Activated CD4-positive, alpha-beta T cell treated with anti-CD3 and anti-CD28 coated beads, Interleukin-2, Interleukin-6, amounts not matched to agents 100 ng/mL and 50 ng/mL, durations not matched to agents 16 hours and 8 hours (primary cell): ENCODE measurements around the gene COG5.
"Not testable (repeated sequence)": the region's sequence is repeated elsewhere in the genome, so short reads cannot be mapped to it uniquely, and the experiment has no call there.

Experiments
- DNase-seq: peaks from one replicate; pipeline ENCODE4 v3.0.0-alpha.2; 2020

COG5 gene

DNA sequence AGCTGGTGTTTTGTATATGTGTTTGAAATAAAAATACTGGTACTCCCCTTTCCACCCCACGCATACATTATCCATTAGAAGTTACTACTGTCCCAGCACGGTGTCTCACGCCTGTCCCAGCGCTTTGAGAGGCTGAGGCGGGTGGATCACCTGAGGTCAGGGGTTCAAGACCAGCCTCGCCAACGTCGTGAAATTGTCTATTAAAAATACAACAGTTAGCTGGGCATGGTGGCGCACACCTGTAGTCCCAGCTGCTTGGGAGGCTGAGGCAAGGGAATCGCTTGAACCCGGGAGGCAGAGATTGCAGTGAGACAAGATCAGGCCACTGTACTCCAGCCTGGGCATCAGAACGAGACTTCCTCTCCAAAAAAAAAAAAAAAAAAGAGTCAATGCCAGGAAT, 392.2 kb downstream of the COG5 start:
- no peak for DNase-seq

DNA sequence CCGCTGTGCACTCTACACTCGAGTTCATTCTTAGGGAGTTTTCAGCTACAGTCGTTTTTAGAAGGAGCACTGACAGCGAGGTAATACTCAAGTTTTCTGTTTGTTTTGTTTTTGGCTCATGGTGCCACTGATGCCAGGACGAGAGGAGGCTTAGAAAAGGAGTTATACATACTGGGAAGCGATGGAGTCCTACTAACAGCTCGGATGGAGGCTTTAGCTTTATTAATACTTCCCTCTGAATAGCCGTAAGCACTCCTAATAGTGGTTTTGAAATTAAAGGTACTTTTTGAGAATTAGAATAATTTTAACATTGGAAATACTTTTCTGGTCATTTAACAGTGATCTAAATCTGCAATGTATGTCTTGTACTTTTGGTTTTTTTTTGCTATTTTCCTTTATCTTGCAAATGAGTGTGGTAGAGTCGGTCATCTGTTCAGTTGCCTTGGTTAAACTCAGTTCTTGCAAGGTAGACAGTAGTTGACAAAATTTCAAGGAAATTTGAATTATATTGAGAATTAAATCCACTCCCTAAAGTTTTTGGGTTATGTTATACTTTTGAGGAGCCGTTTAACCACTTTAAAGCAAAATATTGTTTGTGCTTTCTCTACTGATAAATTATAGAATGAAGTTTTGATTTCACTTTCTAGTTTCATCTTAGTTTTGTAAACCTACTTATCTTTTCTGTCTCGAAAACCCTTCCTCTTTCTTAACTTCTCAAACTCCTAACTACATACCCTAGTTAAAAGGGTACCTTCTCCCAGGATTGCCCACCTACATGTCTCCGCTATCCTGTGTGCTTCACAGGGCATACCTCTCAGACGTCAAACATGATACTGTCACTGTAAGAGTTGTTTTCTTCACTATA, 393.4 kb downstream of the COG5 start:
- no peak for DNase-seq

DNA sequence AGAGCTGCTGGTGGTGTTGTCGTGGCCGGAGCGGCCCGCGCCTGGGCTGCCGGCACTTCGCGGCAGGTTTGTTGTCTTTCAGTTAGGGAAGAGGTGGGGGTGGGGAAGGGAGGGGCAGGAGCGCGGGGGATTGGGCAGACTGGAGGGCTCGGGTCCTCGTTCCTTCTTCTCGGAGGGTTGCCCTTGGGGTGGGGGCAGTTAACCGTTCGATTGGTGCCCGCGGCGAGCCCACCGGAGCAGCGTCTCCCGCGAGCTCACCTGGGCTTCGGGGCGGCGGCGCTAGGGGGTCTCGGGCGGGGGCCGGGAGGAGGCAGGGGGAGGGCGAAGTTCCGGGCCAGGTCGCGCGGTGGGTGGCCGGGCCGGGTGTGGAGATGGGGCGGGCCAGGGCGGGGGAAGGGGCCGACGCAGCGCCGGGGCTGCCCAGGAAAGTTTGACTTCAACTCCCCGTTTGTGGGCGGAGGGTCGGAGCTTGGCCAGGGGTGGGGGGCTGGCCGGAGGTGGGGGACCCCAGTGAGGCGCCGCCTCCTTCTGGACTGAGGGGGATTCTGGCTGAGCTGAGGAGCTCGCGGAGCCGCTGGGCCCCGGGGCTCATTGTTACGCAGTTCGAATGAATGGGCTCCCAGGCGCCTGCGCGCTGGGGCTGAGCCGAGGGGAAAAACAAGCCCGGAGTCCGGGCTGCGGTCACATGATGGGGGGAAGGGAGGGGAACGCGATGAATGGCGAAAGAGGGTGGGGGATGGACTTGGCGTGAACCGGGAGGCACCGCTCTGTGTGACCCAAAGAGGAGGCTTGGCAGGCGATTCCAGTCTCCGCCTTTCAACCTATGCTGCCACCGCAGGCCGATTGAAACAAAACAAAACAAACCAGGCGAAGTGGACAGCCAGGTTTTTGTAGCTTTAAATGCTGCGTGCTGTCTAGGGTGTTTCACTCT, 394.3 kb downstream of the COG5 start:
- DNase-seq, result peak; percentile 95

DNA sequence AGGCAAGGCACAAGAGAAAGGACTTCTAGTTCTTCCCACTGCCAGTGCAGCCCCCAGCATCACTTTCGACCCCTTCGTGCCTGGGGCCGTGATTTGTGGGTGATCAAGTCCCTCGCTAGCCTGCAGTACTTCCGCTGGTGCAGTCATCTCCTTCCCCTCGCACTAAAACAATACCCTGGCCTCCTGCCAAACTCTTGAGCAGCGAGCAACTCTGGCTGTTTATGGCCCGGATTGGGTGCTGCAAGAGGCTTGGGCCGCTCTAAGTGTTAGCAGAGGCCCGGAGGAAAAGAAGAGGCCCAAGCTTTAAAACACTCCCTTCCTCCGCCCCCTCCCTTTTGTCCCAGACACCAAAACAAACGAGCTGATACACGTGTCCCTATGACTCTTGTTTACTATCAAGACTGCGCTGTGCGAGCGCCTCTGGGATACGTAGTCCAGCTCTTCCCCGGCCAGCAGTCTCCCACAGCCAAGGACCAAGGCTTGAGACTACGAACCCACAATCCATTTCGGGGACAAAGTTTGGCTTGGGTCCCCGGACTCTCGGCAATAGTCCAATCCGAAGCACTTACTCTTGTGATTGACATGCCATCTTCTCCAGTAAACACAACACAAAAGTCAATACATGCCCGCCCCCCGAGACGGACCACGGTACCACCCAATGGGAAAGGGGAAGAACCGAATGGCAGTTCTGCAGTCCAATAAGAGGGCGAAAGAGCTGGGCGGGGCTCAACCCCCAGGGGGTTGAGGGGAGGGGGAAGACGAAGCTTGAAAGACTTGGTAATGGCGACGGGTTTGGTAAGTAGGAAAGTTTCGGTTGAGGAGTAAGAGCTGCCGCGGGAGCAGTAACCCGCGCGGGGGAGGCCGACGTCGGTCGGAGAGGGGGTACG, 395.2 kb downstream of the COG5 start, which contains the start of gene HBP1:
HBP1 (plus strand) TSS at position 771 of the 887 bp plus-strand sequence. CDS start 10,891 bp downstream, outside the sequence.
- DNase-seq, result peak; percentile 98

DNA sequence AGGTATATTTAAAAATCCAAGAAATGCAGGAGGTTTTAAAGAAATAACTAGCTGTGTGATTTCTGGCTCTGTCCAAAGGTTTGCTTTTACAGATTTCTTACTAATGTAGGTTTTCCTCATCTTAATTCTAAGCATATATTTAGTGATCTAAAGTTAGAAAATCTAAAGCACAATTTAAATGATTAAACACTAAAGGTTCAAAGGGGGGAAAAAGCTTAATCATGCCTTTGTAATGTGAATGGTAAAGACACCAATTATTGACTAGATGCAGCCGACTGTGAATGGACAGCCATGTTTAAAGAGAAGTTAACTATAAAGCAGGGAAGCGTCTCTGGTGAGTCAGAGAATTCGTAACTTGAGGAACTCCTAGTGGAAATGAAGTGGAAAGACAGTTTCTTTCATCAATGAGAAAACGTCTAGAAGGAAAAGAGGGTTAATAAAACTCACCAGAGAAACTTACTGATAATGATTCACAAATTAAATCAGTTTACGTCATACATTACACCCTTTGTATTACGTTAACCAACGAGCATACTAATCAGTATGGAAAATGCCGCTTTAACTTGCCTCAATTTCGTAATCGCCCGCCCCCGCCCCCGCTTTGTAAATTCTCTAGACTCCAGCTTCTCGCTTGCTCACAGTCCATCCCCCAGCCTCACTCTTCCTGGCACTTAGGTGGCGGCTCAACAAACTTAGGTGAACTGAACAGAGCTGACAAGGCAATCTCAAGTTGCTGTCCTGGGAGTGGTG, 396.1 kb downstream of the COG5 start:
- DNase-seq, result peak; percentile 40

DNA sequence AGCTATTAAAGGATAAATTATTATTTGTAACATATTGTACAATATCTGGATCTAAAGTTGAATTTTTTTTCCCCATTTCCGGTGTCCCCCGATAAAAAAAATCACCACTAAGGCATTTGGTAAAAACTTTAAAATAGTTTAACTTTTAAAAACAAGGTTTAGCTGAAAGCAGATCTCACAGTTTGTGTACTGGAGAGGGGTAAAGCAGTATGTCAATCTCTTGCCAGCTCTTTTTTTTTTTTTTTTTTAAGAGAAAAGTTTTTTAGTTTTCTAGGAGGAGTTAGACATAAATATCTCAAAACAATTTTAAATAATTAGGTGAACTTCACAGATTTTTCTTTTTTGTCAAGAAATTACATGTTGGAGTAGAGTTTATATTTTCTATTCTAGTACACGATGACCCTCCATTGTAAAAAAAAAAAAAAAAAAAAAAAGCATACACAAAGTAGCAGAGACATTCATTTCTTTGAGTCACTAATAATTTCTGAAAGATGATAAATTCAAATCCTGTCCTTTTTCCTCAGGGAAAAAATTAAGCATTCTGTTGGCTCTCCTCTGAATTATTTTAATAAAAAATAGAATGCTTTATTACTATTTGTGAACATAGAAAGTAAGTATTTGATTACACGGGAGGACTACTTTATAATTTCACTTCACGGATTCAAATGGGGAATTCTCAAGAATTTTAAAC, 396.8 kb downstream of the COG5 start:
- DNase-seq, result no peak

DNA sequence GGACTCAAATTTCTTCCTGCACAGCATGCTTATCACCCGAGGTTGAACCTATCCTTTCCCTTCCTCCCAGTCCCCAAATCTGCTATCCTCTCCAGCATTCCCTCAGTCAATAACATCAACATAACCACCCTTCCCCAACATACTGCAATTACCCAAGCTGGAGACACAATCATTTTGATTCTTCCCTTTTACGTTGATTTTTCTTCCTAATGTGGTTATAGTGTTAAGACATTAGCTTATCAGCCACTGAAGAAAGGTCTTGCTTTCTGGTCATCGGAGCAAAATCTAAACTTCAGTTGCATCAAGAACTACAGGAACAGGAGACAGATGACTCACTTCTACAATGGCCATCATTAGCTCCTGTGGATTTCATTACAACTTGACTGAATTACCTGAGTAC, 398.4 kb downstream of the COG5 start:
- DNase-seq, result no peak

DNA sequence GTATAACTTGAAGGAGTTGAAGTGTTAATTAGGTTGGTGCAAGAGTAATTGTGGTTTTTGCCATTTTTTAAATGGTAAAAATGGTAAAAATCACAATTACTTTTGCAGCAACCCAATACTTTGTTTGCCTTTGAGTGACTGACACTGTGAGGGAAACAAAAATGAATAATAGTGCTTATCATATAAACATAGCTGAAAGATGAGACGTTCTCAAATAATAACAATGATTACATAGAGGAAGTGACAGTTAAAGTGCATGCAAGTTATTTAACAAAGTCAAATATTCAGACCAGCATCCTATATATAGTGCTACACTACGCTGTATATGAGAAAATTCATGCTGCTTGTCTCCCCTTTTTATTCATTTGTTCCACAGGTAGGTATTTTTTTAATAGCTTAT, 399.6 kb downstream of the COG5 start:
- no peak for DNase-seq

DNA sequence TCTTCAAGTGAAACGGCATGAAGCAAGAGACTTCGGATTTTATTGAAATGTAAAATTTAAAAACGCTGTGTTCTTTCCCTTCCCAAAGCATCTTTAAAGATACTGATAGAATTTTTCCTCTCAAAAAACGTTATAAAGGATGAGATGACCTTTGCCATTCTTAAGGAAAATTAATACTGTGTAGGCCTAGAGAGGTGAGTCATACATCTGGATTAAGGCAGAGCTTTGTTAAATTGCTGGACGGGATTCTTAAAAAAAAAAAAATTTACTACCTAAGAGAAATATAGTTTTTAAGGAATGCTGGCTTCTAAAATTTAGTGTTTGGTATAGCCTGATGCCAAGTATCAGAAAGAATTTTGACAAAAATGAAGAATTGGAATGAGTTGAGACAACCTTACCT, 401.2 kb downstream of the COG5 start:
- no peak for DNase-seq

DNA sequence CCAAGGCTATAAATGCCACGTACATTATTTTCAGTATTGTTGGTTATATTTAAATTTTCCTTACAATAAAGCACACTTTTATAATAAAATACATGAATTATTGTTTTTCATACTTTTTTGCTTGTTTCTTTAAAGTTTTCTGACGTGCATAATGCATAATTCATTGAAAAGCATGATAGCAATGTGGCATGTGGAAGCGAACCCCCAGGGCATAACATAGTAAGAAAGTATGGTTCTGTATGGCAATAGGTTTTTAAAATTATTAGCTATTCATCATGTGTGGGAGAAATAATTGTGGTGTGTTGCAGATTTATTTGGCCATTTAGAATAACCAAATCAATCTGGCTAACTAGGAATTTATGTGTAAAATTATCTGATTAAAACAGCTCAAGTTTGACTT, 402.3 kb downstream of the COG5 start:
- DNase-seq, result no peak

DNA sequence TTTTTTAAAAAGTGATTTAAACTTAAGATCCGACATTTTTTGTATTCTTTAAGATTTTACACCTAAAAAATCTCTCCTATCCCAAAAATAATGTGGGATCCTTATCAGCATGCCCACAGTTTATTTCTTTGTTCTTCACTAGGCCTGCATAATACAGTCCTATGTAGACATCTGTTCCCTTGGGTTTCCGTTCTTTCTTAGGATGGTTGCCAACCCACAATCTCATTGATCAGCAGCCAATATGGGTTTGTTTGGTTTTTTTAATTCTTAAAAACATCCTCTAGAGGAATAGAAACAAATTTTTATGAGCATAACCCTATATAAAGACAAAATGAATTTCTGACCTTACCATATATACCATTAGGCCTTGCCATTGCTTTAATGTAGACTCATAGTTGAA, 403.3 kb downstream of the COG5 start:
- no peak for DNase-seq

DNA sequence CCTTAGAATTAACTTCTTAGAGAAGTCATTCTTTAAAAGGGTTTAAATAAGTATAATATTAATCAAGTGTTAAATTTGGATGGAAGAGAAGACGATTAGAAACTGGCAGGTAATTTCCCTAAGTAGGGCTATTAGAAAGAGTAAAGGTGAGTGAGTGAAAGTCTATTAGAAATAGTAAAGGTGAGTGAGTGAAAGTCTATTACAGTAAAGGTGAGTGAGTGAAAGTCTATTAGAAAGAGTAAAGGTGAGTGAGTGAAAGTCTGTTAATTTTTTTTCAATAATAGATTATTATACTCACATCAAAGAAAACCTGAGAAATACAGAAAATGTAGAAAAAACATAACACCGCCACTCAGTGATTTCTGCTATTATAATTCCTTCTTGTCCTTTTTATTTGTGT, 405.7 kb downstream of the COG5 start:
- DNase-seq, result no peak

DNA sequence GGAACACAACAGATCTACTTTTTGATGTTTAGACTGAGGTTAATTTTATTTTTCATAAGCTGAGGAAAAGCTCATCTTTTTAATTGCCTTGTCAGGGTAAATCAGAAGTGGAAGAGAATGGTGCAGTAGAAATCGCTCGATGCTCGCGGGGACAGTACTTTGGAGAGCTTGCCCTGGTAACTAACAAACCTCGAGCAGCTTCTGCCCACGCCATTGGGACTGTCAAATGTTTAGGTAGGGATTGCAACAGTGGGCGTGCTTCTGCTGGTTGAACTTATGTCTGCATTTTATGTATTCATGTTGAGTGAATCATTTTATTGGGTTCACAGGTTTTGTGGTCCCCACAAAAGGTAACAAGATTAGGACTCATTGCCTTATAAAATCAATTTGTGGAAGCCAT, 406.6 kb downstream of the COG5 start:
- no peak for DNase-seq

DNA sequence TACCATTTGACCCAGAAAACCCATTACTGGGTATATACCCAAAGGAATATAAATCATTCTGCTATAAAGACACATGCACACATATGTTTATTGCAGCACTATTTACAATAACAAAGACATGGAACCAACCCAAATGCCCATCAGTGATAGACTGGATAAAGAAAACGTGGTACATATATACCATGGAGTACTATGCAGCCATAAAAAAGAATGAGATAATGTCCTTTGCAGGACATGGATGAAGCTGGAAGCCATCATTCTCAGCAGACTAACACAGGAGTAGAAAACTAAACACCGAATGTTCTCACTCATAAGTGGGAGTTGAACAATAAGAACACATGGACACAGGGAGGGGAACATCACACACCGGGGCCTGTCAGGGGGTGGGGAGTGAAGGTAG, 408.0 kb downstream of the COG5 start:
- DNase-seq, result not testable (repeated sequence)

DNA sequence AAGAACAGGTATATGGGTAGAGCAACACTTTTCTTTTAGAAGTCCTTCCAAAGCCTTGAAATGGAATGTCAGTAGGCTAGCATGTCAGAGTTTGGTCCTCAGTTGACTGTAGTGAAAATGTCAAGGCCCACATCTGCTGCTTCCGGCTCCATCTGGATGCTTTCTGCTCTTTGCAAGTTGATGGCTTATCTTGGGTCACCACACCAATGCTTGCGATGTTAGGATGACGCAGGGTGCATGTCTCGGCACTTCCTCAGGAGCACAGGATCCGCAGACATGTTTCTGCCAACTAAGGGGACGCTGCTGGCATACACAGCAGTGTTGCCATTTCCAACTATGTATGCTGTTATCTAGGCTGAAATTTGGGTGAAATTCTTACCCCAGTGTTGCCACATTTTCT, 408.9 kb downstream of the COG5 start:
- no peak for DNase-seq

DNA sequence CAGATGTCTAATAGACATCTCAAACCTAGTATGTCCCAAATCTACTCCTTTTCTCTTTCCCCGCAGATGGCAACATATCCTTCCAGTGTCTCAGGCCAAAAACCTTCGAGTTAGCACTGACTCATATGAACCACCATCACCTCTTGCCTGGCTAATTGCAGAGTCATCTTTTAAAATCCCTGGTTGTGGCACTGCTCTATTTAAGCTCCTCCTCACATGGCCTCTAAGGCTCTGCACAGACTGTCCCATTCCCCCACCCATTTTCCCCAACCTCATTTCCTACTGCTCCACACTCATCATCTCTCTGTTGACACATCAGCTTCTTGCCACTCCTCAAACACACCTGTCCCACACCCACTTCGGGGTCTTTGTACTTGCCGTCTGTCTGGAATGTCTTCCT, 411.7 kb downstream of the COG5 start:
- no peak for DNase-seq
